Breast epithelium (tissue), 4 donors: ENCODE results near the gene KDM3B. TPM values are rescaled to one million over a fixed set of nuclear protein-coding genes. Genes with fewer than 3 reads are reported as not detected.

Experiments used
- DNase-seq, 2 donors: peaks; one replicate each; pipeline ENCODE4 v3.0.0-alpha.2; 2019; ENCODE audit warnings: low spot score in 2 of 2
- H3K27ac ChIP-seq, 2 donors: fragments of 200-600 bp; sonication (generic) in 1 of 2; one replicate each; pipeline ENCODE4 v1.5.1; 2016 to 2019; ENCODE audit warnings: mild to moderate bottlenecking in 1 of 2
- H3K27me3 ChIP-seq, 2 donors: fragments of 200-600 bp; sonication (generic) in 1 of 2; one replicate each; pipeline versions ENCODE4 v1.5.1 to v1.6.0; 2017 to 2019; ENCODE audit warnings: control low read depth in 1 of 2, mild to moderate bottlenecking in 1 of 2
- H3K36me3 ChIP-seq: fragments of 200-600 bp; one replicate; pipeline ENCODE4 v1.5.1; 2019
- H3K4me1 ChIP-seq, 2 donors: fragments of 200-600 bp; sonication (generic); one replicate each; pipeline ENCODE4 v1.5.1; 2016 to 2019; ENCODE audit warnings: control low read depth in 1 of 2
- H3K4me3 ChIP-seq, 3 donors: fragments of 200-600 bp; sonication (generic); 1 replicate in 2 of 3; 2 replicates in 1 of 3; pipeline ENCODE4 v1.5.1; 2016 to 2019; ENCODE audit warnings: mild to moderate bottlenecking in 3 of 3, moderate library complexity in 2 of 3
- H3K9me3 ChIP-seq, 2 donors: fragments of 200-600 bp; sonication (generic) in 1 of 2; one replicate each; pipeline ENCODE4 v1.5.1; 2016 to 2019; ENCODE audit warnings: control low read depth in 1 of 2
- POLR2A ChIP-seq: fragments of 450-650 bp; IDR thresholded peaks from one replicate; pipeline ENCODE4 v1.6.1; 2016; ENCODE audit warnings: antibody characterized with exemption, mild to moderate bottlenecking, moderate library complexity
- POLR2AphosphoS5 ChIP-seq, 3 donors: sonication (generic); formaldehyde crosslinking; IDR thresholded peaks; one replicate each; pipeline ENCODE4 v1.6.1; 2017; ENCODE audit warnings: antibody characterized with exemption in 3 of 3
- intact Hi-C: fragments of 100-400 bp; cut with DNase I; formaldehyde crosslinking; loops from one replicate; pipeline ENCODE4 v1.15.1; 2023; ENCODE audit warnings: low total_unique reads
- total RNA-seq, 3 donors: library from RNA; depleted of rRNA; stranded (reverse); fragments of >200 nt; gene quantifications; one replicate each; pipeline ENCODE4 v1.1.0, GENCODE V29; 2016
- TF ChIP-seq, protein P1 (sequence below), 3 donors: fragments of 450-650 bp; IDR thresholded peaks; one replicate each; pipeline ENCODE4 v1.5.1; 2016 to 2017; ENCODE audit warnings: antibody characterized with exemption in 3 of 3, mild to moderate bottlenecking in 3 of 3, moderate library complexity in 3 of 3

The KDM3B gene
- total RNA-seq, 3 donors from 2014 or later = 61.3 to 85.0 (median 66.5) TPM

DNA sequence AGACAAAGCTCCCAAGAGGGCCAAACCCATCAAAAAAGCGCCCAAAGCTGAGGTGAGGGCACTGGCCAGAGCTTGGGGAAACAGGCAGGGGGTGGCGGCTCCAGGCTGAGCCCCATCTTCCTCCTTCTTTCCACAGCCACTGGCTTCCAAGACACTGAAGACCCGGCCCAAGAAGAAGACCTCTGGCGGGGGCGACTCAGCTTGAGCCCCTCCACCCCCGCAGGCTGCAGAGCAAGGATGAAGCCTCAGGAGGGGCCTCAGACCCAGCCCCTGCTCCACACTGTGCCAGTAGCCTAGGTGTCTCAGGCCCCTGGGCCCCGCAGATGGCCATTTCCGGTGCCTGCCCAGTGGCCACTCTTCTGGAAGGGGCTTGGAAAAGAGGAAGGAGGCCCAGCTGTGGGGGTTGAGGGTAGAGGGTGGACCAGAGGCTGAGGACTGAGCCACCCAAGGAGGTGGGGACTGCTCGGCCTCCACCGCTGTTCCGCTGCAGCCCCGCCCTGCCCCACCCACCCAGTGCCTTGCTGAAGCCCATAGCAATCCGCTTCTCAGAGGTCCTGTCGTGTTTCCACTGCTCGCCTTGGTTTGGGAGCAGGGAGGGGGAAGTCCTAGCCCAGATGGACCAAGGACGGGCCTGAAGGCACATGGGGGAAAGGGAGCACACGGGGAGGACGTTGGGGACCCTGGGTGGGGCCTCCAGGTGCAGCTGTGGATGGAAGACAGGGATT is 93.2 kb downstream of the KDM3B start:
- TF ChIP-seq POLR2AphosphoS5 (IDR thresholded peaks at IDR 0.05) = no peak
- TF ChIP-seq, protein P1, sequence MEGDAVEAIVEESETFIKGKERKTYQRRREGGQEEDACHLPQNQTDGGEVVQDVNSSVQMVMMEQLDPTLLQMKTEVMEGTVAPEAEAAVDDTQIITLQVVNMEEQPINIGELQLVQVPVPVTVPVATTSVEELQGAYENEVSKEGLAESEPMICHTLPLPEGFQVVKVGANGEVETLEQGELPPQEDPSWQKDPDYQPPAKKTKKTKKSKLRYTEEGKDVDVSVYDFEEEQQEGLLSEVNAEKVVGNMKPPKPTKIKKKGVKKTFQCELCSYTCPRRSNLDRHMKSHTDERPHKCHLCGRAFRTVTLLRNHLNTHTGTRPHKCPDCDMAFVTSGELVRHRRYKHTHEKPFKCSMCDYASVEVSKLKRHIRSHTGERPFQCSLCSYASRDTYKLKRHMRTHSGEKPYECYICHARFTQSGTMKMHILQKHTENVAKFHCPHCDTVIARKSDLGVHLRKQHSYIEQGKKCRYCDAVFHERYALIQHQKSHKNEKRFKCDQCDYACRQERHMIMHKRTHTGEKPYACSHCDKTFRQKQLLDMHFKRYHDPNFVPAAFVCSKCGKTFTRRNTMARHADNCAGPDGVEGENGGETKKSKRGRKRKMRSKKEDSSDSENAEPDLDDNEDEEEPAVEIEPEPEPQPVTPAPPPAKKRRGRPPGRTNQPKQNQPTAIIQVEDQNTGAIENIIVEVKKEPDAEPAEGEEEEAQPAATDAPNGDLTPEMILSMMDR (IDR thresholded peaks at IDR 0.05) = no peak
- no peak for TF ChIP-seq POLR2A

DNA sequence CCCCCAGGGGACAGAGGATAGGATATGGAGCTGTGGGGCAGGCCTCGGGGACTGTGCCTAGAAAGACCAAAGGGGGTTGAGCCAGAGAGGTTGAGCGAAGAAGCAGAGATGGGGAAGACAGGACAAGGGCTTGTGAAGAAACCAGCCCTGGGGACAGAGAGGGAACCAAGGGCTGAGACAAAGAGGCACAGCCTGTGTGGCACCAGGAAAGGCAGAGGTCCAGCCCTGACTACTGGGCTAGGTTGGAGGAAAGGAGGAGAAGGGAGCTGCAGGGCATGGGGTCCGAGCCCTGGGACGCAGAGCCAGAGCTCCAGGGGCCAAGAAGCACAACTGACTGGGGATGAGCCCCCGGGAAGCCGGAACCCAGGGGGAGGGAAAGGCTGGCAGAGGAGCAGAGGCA is 95.6 kb downstream of the KDM3B start:
- Histone ChIP-seq H3K9me3 (no peaks in the 10 kb centered on the region), H3K4me3 (no peak overlapping the region), H3K27ac (no peak overlapping the region), H3K4me1 (peaks cover 0 to 3% of the 10 kb centered on the region in 2 donors), H3K27me3 (no peaks in the 10 kb centered on the region), H3K36me3 (no peaks in the 10 kb centered on the region)
- no peak for DNase-seq
- TF ChIP-seq, protein P1 (IDR thresholded peaks at IDR 0.05) = no peak
- no peak for TF ChIP-seq POLR2AphosphoS5 (IDR thresholded peaks at IDR 0.05)
- no peak for TF ChIP-seq POLR2A
- intact Hi-C loops = no loop called here

More for the DNA sequence above, 93.2 kb downstream of the KDM3B start:
- intact Hi-C loops = no loop called here
- H3K9me3 ChIP-seq = no peaks in the 10 kb centered on the region
- H3K27ac ChIP-seq = no peak overlapping the region
- H3K4me1 ChIP-seq = peaks cover 0 to 3% of the 10 kb centered on the region in 2 donors
- no peak for DNase-seq
- no peaks in the 10 kb centered on the region for H3K36me3 ChIP-seq
- no peak overlapping the region for H3K4me3 ChIP-seq
- no peaks in the 10 kb centered on the region for H3K27me3 ChIP-seq

DNA sequence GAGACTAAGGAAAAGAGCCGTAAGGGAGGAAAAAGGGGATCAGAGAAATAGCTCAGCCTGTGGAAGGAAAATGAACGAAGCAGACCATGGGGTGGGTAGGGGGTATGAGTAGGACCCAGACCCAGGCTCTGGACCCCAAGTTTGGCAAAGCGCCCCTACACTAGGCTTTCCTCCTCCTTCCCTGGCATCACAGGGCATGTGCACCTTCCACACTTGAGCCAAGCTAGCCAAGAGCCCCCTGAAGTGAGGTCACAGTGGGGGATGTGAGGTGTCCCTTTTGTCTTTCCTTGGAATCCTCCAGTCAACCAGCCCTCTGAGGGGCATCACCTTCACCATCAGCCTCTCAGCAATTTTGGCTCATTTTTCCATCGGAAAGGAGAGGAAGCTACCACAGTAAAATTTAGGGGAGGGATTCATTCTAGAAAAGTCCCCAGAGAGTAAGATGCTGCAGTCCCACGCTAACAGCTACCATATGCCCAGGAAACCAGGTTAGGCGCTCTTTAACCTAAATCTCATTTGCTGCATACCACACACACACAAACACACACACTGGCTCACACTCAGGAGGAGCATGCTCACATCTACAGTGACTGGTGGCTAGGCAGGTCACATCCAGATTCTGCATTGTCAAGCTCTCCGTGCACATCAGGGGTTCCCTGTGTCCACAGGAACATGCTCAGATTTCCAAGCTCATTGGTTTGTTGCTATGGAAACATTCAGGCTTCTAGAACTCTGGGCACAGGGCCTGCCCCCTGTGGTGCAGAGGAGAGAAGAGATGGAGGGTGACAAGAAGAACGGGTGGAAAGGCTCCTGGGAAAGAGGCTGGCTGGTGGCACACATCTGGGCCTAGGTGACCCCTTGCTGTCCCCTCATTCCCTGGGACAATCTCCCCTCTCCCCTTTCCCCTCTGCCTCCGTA is 96.3 kb downstream of the KDM3B start:
- Histone ChIP-seq H3K4me3 (no peak overlapping the region), H3K27ac (no peak overlapping the region), H3K36me3 (no peaks in the 10 kb centered on the region), H3K4me1 (peaks cover 0 to 3% of the 10 kb centered on the region in 2 donors), H3K27me3 (no peaks in the 10 kb centered on the region), H3K9me3 (no peaks in the 10 kb centered on the region)
- DNase-seq = no peak
- TF ChIP-seq, protein P1 (IDR thresholded peaks at IDR 0.05) = no peak
- TF ChIP-seq POLR2AphosphoS5 (IDR thresholded peaks at IDR 0.05) (no peak), POLR2A (no peak)
- intact Hi-C loops = no loop called here

DNA sequence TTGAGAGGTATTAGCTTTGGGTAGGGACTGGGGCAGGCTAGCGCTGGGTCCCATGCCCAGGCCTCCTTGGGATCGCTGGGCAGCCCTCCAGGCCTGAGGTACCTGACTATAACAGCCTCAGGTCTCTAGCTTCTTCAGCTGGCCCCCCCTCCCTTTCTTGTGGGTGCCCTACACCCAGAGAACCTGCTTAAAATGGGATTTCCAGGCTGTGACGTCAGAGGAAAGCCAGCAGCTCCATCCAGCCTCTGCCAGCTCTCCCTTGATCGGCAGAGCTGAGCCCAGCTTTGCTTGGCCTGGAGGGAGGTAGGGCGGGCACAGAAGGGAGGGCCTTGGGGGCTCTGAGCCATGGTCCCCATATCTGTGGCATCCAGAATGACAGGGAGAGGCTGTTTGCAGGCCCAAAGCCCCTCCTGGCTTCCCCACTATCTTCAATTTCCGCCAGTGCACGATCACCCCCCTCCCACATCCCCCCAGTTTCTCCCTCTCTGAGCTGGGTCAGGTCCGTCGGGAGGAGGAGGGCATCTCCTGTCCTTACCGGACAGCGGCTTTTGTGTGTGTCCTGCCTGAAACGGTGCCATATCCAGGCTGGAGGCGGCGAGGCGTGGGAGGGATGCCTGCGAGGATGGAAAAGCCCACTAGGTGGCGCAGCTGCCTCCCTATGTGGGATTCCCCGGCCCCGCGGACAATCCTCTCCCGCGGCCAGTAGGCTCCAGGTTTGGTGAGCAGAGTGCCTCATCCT is 97.2 kb downstream of the KDM3B start:
- peak overlapping the region in 1 of 2 donors; percentile 8 for H3K27ac ChIP-seq
- no peaks in the 10 kb centered on the region for H3K36me3 ChIP-seq
- no peaks in the 10 kb centered on the region for H3K27me3 ChIP-seq
- intact Hi-C loops = loop anchor here (1.0 kb wide), 1 partner anchor 42 kb away; no protein-coding TSS in a partner anchor
- peak; percentile 82 to 95 for DNase-seq
- no peaks in the 10 kb centered on the region for H3K9me3 ChIP-seq
- TF ChIP-seq POLR2A (no peak), POLR2AphosphoS5 (IDR thresholded peaks at IDR 0.05) (peak in 2 of 3 donors; percentile 45 to 57)
- TF ChIP-seq, protein P1 (IDR thresholded peaks at IDR 0.05) = peak; percentile 91 to 98 (median 96)
- peak overlapping the region in 2 of 3 donors; percentile 13 to 41 for H3K4me3 ChIP-seq
- peaks cover 0 to 3% of the 10 kb centered on the region in 2 donors for H3K4me1 ChIP-seq
